Fibroblast of peridontal ligament (primary cell): ENCODE measurements around the gene OR2M7.
"Not testable (repeated sequence)": the region's sequence is repeated elsewhere in the genome, so short reads cannot be mapped to it uniquely, and the experiment has no call there.

Experiments
- DNase-seq: peaks from one replicate; pipeline ENCODE4 v3.0.0-alpha.2; 2010; ENCODE audit errors: extremely low read depth

OR2M7 gene

DNA sequence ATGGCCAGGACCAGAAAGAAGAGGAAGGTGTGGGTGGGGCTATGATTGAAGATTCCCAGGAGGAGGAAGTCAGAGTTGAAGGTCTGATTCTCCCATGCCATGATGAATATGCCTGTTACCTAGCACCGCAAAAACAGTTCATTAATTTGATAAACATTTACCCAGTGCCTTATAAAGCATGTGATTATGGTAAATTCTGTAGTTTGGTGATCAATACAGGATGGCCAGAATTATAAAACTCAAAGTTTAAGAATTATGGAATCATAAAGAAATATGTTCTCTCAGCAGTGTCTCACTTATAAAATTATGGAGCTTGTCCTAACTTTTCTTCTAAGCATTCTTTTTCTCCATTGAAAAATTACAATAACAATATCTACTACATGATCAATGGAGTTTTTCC is at the start of gene OR2M7:
Gene OR2M7, minus strand, starts transcription at position 101 of the 400 bp plus-strand sequence. Its CDS starts 0 bp downstream, at position 101.
- no peak for DNase-seq

DNA sequence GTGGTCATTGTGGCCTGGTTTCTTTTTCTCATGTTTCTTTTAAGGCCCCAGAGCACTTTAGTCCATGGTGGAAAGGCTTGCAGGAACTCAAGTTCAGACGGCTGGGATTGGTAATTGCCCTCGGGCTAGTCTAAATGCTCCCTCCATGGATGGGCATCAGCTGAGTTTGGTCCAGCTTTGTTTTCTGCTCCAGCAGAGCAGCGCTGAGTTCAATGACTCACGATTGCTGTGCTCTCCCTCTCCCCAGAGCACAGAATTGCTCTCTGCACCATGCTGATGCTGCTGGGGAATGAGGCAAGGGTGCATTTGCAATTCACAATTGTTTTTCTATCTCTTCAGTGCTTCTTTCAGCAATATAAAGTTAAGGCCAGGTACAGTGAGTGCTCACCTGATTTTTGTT is 49.4 kb upstream of the OR2M7 start:
- no peak for DNase-seq

GRCh38 chr1:248372394-248372793 is 48.0 kb upstream of the OR2M7 start:
- no peak for DNase-seq

GRCh38 chr1:248366609-248367008 is 42.2 kb upstream of the OR2M7 start:
- DNase-seq, result no peak

DNA sequence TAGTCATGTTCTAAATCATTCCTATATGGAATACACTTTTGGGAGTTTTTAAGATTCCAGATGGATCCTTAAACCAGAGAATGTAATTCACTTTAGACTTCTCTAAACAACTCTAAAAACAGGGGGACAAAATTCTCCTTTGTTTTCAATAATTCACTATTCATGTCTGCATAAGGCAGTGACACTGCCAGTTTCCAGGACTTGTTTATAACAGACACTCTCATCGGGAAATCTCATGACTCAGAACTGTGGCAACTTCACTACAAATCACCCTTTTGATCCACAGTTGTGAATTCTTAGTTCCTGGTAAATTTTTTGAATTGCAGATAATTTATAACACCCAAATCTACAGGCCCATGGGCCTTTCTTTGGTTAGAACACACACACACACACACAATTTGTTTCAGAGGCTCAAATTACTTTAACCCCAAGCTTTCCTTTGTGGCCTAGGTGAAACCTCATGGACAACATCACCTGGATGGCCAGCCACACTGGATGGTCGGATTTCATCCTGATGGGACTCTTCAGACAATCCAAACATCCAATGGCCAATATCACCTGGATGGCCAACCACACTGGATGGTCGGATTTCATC is 36.9 kb upstream of the OR2M7 start, which contains the start of gene OR2T4:
Gene OR2T4, plus strand, starts transcription at position 545 of the 595 bp plus-strand sequence. Its CDS starts 0 bp downstream, at position 545.
- DNase-seq, result no peak

DNA sequence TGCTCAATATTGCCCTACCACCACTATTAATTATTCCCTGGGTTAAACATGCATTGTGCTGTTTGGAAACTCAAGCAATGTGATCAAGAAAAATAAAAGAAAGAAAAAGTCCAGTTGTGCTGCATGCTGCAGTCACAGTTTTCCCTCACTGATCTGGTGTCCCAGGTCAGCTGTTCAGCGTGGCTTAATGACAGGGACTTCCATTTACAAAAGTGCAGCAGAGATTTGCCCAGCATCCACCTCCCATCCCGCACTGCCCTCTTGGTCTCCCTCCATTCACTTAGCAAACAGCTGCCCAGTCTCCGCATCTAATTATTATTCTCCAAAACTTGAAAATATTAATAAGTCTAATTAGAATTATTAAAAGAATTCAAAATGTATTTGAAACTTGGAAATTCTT is 35.0 kb upstream of the OR2M7 start:
- DNase-seq, result no peak

DNA sequence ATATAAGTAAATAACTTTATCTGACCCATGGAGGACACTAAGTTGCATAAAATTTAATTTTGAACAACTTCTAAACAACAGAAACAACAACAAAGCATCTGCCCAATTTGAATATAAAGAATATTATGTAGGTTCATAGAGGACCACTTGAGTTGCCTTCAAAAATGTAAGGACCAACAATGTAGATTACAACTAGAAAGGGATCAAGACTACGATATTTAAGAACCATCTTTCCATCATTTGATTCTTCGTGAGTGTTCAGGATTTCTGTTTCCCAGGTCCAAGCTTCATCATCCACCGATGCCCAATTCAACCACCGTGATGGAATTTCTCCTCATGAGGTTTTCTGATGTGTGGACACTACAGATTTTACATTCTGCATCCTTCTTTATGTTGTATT is 24.1 kb upstream of the OR2M7 start, which contains the start of gene OR14C36:
Gene OR14C36, plus strand, starts transcription at position 301 of the 400 bp plus-strand sequence. Its CDS starts 0 bp downstream, at position 301.
- DNase-seq, result no peak

GRCh38 chr1:248343451-248343850 is 19.1 kb upstream of the OR2M7 start:
- no peak for DNase-seq

DNA sequence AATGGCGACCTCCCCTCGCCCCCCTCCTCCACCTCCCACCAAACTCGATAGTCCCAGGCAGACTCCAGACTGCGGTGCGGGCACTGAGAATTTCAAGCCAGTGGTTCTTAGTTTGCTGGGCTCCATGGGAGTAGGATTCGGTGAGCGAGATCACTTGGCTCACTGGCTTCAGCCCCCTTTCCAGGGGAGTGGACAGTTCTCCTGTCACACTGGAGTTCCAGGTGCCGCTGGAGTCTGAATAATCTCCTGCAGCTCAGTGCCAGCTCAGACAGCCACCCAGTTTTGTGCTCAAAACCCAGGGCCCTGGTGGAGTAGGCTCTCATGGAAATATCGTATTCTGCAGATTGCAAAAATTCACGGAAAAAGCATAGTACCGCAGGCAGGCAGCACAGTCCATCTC is 7.6 kb downstream of the OR2M7 start:
- no peak for DNase-seq

DNA sequence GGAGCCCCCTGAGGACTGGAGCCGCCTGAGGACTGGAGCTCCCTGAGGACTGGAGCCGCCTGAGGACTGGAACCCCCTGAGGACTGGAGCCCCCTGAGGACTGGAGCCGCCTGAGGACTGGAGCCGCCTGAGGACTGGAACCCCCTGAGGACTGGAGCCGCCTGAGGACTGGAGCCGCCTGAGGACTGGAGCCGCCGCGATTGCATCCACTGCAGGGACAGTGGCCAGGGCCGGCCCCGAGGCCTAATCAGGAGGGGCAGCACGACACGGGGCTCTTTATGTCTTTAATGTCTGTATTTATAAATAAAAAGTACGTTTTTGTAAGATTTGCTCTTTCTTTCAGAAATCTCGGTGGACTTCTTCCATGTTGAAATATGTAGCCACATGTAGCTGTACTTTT is 17.6 kb downstream of the OR2M7 start:
- DNase-seq, result not testable (repeated sequence)

DNA sequence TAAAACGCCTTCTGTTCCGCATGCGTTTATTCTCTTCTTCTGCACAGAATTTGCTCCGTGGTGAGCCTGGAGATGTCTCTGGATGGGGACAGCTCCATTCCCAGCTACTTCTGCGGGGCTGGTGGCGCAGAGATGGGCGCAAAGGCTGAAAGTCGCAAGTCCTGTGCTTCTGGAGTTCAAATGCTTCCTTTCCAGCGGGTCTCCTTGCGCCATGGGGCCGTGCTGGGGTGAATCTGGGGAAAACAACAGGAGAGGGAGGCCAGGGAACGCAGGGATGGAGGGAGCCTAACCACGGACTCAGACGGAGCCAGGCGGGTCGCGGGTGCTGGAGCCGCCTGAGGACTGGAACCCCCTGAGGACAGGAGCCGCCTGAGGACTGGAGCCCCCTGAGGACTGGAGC is 18.3 kb downstream of the OR2M7 start:
- DNase-seq, result no peak

DNA sequence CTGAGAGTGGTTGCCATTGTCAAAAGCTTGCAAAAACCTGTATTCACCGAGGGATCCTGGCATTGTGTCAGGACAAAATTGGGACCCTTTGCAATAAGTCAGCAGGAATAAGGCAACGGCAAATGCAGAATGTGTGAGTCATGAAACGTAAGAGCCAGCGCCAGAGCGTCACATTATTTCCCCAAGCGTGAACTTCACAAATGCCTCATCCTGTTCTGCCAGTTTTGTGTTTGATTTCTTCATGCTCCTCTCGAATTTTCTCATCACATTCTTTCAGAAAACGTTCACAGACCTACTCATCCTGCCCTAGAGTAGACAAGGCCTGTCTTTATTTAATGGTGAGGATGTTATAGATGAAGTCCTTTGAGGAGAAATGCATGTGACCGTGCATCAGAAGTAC is 18.7 kb downstream of the OR2M7 start:
- not testable (repeated sequence) for DNase-seq

DNA sequence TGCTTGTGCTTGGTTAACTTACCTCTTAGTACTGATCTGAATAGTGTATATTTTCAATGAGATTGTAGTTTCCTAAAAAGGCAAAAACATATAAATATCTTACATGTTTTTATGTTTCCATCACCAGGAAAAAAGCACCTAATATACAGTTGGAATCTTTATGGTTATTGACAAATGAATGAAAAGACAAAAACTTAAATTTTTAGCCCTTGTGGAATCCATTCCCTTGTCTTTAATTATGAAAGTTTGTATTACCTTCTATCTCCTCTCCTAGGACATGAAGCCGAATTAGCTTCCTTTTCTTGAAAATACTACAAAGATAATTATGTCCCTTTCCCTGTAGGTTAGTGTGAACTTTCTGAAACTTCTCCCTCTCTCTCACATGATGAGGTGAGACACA is 21.0 kb downstream of the OR2M7 start, which contains the start of gene OR2T12:
Gene OR2T12, minus strand, starts transcription at position 101 of the 400 bp plus-strand sequence. CDS start 7,846 bp downstream, outside the sequence.
- DNase-seq, result no peak

DNA sequence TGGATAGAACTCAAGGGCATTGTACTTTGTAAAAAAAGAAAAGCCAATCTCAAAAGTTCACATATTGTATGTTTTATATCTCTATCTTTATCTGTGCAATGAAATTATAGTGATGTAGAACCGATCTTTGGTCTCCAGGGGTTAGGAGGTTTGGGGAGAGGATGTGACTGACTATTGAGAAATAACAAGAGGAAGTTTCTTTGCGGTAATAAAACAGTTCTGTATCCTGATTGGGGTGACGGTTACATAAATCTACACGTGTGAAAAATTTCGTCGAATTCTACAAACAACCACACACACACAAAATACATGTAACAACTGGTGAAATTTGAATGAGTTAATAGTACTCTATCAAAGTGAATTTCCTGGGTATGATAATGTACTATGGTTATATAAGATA is 36.0 kb downstream of the OR2M7 start:
- no peak for DNase-seq

GRCh38 chr1:248277876-248278275 is 46.5 kb downstream of the OR2M7 start, which contains the start of gene OR2T33:
OR2T33 (minus strand) TSS chr1:248277976; CDS start chr1:248273814, 4,162 bp downstream.
- no peak for DNase-seq
